Epithelial cell of esophagus (primary cell): ENCODE data around the gene ANAPC15.

Source experiments
- DNase-seq: peaks from one replicate; pipeline ENCODE4 v3.0.0; 2010; ENCODE audit warnings: low read depth
- H3K4me3 ChIP-seq: 2 replicates; pipeline ENCODE4 v1.5.1; 2011; ENCODE audit warnings: mild to moderate bottlenecking, low read length, control low read depth
- CTCF ChIP-seq: IDR thresholded peaks from 2 replicates; pipeline ENCODE4 v1.5.1; 2011; ENCODE audit warnings: low read depth, mild to moderate bottlenecking, low read length, control low read depth, inconsistent platforms; ENCODE audit not compliant: insufficient read depth; ENCODE audit errors: missing control alignments

The ANAPC15 gene

GRCh38 chr11:72070491-72070890, 42.0 kb downstream of the ANAPC15 start:
- no peak overlapping the region for H3K4me3 ChIP-seq
- no peak for TF ChIP-seq CTCF
- DNase-seq: no peak

- peak; percentile 83 for DNase-seq
- no peak for TF ChIP-seq CTCF
- no peak overlapping the region for H3K4me3 ChIP-seq
These were observed 42.7 kb downstream of the ANAPC15 start for GRCh38 chr11:72069787-72070251.

- no peak for DNase-seq
- no peak for TF ChIP-seq CTCF
- H3K4me3 ChIP-seq: no peak overlapping the region
These were observed 43.3 kb downstream of the ANAPC15 start for GRCh38 chr11:72069200-72069599.

- TF ChIP-seq CTCF: no peak
- H3K4me3 ChIP-seq: no peak overlapping the region
- no peak for DNase-seq
These were observed 44.8 kb downstream of the ANAPC15 start for GRCh38 chr11:72067676-72068075.

- no peak for DNase-seq
- TF ChIP-seq CTCF: no peak
- H3K4me3 ChIP-seq: no peak overlapping the region
These were observed 45.2 kb downstream of the ANAPC15 start for GRCh38 chr11:72067266-72067665.

- no peak for TF ChIP-seq CTCF
These were observed 45.6 kb downstream of the ANAPC15 start for GRCh38 chr11:72066855-72067254.

GRCh38 chr11:72061739-72062396, 50.6 kb downstream of the ANAPC15 start:
- H3K4me3 ChIP-seq: no peak overlapping the region
- no peak for TF ChIP-seq CTCF
- DNase-seq: no peak

More at GRCh38 chr11:72066855-72067254, 45.6 kb downstream of the ANAPC15 start:
- H3K4me3 ChIP-seq: no peak overlapping the region
- no peak for DNase-seq
